Nephron progenitor cell (in vitro differentiated cells): ENCODE measurements around the gene PMVK.

Experiments used
- DNase-seq: peaks from one replicate; pipeline ENCODE4 v3.0.0; 2021
- H3K27ac Mint-ChIP-seq: 2 replicates; pipeline ENCODE4 v1.8.0; 2021; ENCODE audit warnings: mild to moderate bottlenecking, moderate library complexity, mixed read lengths
- H3K27me3 Mint-ChIP-seq: 2 replicates; pipeline ENCODE4 v1.8.0; 2021; ENCODE audit warnings: mild to moderate bottlenecking, low read depth, mixed read lengths; ENCODE audit not compliant: poor library complexity
- H3K36me3 Mint-ChIP-seq: 2 replicates; pipeline ENCODE4 v1.8.0; 2021; ENCODE audit warnings: low read depth, mixed read lengths
- H3K4me1 Mint-ChIP-seq: 2 replicates; pipeline ENCODE4 v1.8.0; 2021; ENCODE audit warnings: mixed read lengths
- H3K4me3 Mint-ChIP-seq: 2 replicates; pipeline ENCODE4 v1.8.0; 2021; ENCODE audit warnings: mild to moderate bottlenecking, moderate library complexity, mixed read lengths
- H3K9me3 Mint-ChIP-seq: 2 replicates; pipeline ENCODE4 v1.8.0; 2021; ENCODE audit warnings: mild to moderate bottlenecking, moderate library complexity, mixed read lengths
- TF ChIP-seq, protein P1 (sequence below): fragments of 200-600 bp; sonication (generic); IDR thresholded peaks from 2 replicates; pipeline ENCODE4 v1.5.0; 2021; ENCODE audit warnings: antibody characterized with exemption

The PMVK gene

DNA sequence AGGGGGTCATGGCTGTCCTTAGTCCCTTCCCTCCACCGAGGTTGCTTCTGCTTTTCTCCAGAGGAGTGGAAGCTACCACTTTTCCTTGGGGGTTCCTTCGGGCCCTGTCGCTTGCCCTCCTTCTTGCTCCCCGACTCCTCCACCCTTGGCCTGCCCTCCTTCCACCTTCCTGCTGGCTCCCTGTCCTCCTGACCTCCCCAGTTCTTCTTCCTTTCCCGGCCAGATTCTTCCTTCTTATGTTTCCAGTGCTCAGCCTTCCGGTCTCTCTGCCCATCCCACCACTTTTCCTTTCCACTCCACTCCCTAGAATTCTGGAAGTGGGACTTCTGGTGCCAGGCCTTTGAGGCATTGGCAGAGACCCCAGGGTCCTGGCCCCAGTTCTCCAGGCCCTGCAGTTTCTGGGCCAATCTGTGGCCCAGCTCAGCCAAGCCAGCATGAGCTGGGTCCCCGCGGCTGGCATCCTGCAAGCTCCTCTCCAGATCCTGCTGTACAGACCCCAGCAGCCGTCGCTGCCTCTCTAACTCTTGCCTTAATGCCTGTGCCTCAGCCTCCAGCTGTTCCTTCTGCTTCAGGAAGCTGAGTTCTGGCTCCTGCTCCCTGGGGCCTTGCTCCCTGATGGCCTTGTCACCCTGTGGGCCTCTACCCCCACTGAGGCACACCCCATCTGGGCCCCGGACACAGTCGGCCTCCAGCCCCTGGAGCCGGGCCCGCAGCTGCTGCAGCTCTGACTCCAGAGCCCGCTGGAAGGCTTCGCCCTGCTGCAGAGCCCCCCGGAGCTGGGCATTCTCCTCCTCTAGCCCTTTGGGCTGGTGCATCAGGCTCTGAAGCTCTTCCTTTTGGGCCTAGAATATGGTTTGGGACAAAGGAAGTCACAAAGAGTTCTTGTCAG lies 9.7 kb upstream of the PMVK start:
- H3K4me3 Mint-ChIP-seq: no peak overlapping the region
- no peak for DNase-seq
- no peaks in the 10 kb centered on the region for H3K27me3 Mint-ChIP-seq
- peaks cover 26% of the 10 kb centered on the region for H3K4me1 Mint-ChIP-seq
- TF ChIP-seq, protein P1, sequence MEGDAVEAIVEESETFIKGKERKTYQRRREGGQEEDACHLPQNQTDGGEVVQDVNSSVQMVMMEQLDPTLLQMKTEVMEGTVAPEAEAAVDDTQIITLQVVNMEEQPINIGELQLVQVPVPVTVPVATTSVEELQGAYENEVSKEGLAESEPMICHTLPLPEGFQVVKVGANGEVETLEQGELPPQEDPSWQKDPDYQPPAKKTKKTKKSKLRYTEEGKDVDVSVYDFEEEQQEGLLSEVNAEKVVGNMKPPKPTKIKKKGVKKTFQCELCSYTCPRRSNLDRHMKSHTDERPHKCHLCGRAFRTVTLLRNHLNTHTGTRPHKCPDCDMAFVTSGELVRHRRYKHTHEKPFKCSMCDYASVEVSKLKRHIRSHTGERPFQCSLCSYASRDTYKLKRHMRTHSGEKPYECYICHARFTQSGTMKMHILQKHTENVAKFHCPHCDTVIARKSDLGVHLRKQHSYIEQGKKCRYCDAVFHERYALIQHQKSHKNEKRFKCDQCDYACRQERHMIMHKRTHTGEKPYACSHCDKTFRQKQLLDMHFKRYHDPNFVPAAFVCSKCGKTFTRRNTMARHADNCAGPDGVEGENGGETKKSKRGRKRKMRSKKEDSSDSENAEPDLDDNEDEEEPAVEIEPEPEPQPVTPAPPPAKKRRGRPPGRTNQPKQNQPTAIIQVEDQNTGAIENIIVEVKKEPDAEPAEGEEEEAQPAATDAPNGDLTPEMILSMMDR: no peak
- H3K36me3 Mint-ChIP-seq: peaks cover 15% of the 10 kb centered on the region
- no peak overlapping the region for H3K27ac Mint-ChIP-seq
- no peaks in the 10 kb centered on the region for H3K9me3 Mint-ChIP-seq

DNA sequence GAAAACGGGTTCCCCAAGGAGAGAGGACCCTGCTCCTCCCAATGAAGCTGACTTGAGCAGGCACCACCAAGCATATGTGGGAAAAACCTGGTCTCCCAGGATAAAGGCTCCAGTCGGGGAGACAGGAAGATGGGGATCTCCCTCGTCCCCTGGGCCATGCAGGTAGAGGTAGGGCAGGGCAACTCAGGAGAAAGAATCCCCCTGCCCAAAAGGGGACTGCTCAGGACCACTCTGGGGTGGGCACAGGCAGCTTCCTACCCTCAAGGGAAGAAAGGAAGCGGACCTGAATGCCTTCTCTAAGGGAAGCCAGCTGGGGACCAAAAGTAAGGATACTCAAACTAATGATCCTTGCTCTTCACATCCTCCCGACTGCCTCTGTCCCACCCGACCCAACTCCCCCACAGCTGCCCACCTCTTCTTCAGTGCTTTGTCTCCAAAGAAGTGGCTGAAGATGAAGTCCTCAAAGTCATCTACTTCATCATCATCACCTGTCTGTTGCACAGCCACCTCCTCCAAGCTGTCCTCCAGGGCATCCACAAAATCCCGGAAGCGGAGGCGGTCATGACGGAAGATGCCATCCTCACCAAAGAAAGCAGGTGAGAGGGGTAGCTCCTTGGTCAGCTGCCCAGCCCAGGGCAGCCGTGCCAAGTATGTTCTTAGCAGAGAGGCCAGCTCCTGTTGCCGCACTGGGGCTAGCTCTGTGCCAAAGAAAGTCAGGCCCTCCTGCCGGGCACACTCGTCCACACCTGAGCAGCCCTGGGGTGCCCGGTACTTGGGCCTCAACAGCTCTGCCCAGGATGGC lies 8.8 kb upstream of the PMVK start:
- H3K27ac Mint-ChIP-seq: peak overlapping the region; percentile 25
- H3K27me3 Mint-ChIP-seq: no peaks in the 10 kb centered on the region
- H3K4me3 Mint-ChIP-seq: no peak overlapping the region
- peaks cover 34% of the 10 kb centered on the region for H3K4me1 Mint-ChIP-seq
- TF ChIP-seq, protein P1: no peak
- peaks cover 9% of the 10 kb centered on the region for H3K36me3 Mint-ChIP-seq
- H3K9me3 Mint-ChIP-seq: no peaks in the 10 kb centered on the region
- no peak for DNase-seq

- TF ChIP-seq, protein P1: no peak
- Mint-ChIP-seq H3K36me3 (peaks cover 9% of the 10 kb centered on the region), H3K9me3 (no peaks in the 10 kb centered on the region), H3K27ac (no peak overlapping the region), H3K4me3 (no peak overlapping the region), H3K27me3 (no peaks in the 10 kb centered on the region), H3K4me1 (peaks cover 38% of the 10 kb centered on the region)
- no peak for DNase-seq
Observed at GRCh38 chr1:154944401-154945159, 8.1 kb upstream of the PMVK start.

GRCh38 chr1:154943649-154944400 lies 7.3 kb upstream of the PMVK start:
- peaks cover 8% of the 10 kb centered on the region for H3K36me3 Mint-ChIP-seq
- DNase-seq: peak; percentile 64

More at GRCh38 chr1:154943649-154944400, 7.3 kb upstream of the PMVK start:
- Mint-ChIP-seq H3K27ac (peak overlapping the region; percentile 59), H3K4me3 (no peak overlapping the region), H3K4me1 (peaks cover 44% of the 10 kb centered on the region), H3K27me3 (no peaks in the 10 kb centered on the region), H3K9me3 (no peaks in the 10 kb centered on the region)
- TF ChIP-seq, protein P1: peak; percentile 75
